ENCODE measurements around the gene SLC12A4. TPM values are rescaled to one million over a fixed set of nuclear protein-coding genes. Genes with fewer than 3 reads are reported as not detected.

The SLC12A4 gene
- total RNA-seq, 1 experiment from 2014 or later = 33.2 TPM

- intact Hi-C loops (cut with micrococcal nuclease) = no loop called here
- Histone ChIP-seq H3K9me2 (replicated peaks; ENCODE audit: low read length) (no peaks in the 10 kb centered on the region), H3F3A (ENCODE audit: low read length, unreplicated experiment) (no peaks in the 10 kb centered on the region), H3K79me2 (ENCODE audit: low read length) (peaks cover 29% of the 10 kb centered on the region), H3K4me2 (ENCODE audit: low read length) (0 out of 2 replicates have a peak overlapping the region, but pooled peaks have one; percentile 95), H3K9ac (ENCODE audit: low read length) (no peak overlapping the region), H3K27ac (ENCODE audit: low read length) (no peak overlapping the region), H2AFZ (ENCODE audit: low read length) (no peak overlapping the region), H4K20me1 (ENCODE audit: low read length) (no peaks in the 10 kb centered on the region), H3K36me3 (ENCODE audit: low read depth, low read length) (no peaks in the 10 kb centered on the region; the same call in 1 of the 2 replicates), H3K4me3 (ENCODE audit: low read length) (no peak overlapping the region; the same call in 1 of the 2 replicates), H3K4me1 (ENCODE audit: insufficient read depth, low read length) (peaks cover 17% of the 10 kb centered on the region), H3K27me3 (ENCODE audit: low read length) (no peaks in the 10 kb centered on the region), H3K9me3 (ENCODE audit: low read length) (no peaks in the 10 kb centered on the region)
- no peak for DNase-seq
- CTCF ChIA-PET = no interaction called here
- no peak for ATAC-seq
- TF ChIP-seq EZH2phosphoT487 (IDR thresholded peaks at IDR 0.05; ENCODE audit: borderline replicate concordance, low read length) (no peak), CTCF (conservative IDR thresholded peaks at IDR 0.05; ENCODE audit: low read depth, low read length) (no peak), EZH2 (IDR thresholded peaks at IDR 0.05; ENCODE audit: low read length, unreplicated experiment) (no peak)
- POLR2A ChIA-PET (ENCODE audit: unreplicated experiment) = no interaction called here
- BruUV-seq (replicated peaks) = no TSS peak
Observed at GRCh38 chr16:67965668-67966548, 2.5 kb downstream of the SLC12A4 start.

- CTCF ChIA-PET = no interaction called here
- Histone ChIP-seq H3K9ac (ENCODE audit: low read length) (no peak overlapping the region), H3K36me3 (ENCODE audit: low read depth, low read length) (no peaks in the 10 kb centered on the region; the same call in 1 of the 2 replicates), H3K27me3 (ENCODE audit: low read length) (no peaks in the 10 kb centered on the region), H3F3A (ENCODE audit: low read length, unreplicated experiment) (no peaks in the 10 kb centered on the region), H4K20me1 (ENCODE audit: low read length) (no peaks in the 10 kb centered on the region), H3K4me3 (ENCODE audit: low read length) (no peak overlapping the region), H3K27ac (ENCODE audit: low read length) (no peak overlapping the region), H3K4me1 (ENCODE audit: insufficient read depth, low read length) (peaks cover 17% of the 10 kb centered on the region), H3K9me2 (replicated peaks; ENCODE audit: low read length) (no peaks in the 10 kb centered on the region), H3K4me2 (ENCODE audit: low read length) (no peak overlapping the region), H2AFZ (ENCODE audit: low read length) (no peak overlapping the region), H3K9me3 (ENCODE audit: low read length) (no peaks in the 10 kb centered on the region), H3K79me2 (ENCODE audit: low read length) (peaks cover 29% of the 10 kb centered on the region)
- intact Hi-C loops (cut with micrococcal nuclease) = no loop called here
- TF ChIP-seq CTCF (conservative IDR thresholded peaks at IDR 0.05; ENCODE audit: low read depth, low read length) (no peak), EZH2phosphoT487 (IDR thresholded peaks at IDR 0.05; ENCODE audit: borderline replicate concordance, low read length) (no peak), EZH2 (IDR thresholded peaks at IDR 0.05; ENCODE audit: low read length, unreplicated experiment) (no peak)
- no TSS peak for BruUV-seq (replicated peaks)
- DNase-seq (no peak), ATAC-seq (no peak)
- POLR2A ChIA-PET (ENCODE audit: unreplicated experiment) = no interaction called here
Observed at GRCh38 chr16:67964477-67965131, 3.8 kb downstream of the SLC12A4 start.

All from PC-3 (cell line).